SW 1271 (cell line): ENCODE data around the gene STEAP1B.
A peak's percentile ranks its signal among the peaks of the same experiment; 100 is the strongest.
"Not testable (repeated sequence)": the region's sequence is repeated elsewhere in the genome, so short reads cannot be mapped to it uniquely, and the experiment has no call there.

Source experiments
- DNase-seq, 2 experiments: peaks; one replicate each; lab custom pipeline; 2025; lab: John Stamatoyannopoulos, UW

STEAP1B gene

DNA sequence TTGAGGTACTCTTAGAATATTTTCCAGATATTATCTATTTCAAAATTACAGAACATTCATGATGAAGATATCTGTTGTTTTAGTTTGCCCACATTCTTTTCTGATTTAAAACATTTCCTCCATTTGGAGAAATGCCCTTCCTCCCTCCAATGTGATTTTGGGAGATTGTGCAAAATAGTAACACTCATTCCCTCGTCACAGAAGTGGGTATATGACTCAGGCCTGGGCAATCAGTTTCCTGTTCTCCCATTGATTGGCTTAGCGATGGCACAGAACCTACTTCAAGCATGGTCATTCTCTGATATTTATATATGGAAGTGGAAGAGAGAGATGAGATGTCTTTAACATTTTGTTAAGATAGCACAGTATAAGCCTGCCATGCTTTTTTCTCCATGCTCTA lies 3.1 kb downstream of the STEAP1B start:
- not testable (repeated sequence) for DNase-seq

DNA sequence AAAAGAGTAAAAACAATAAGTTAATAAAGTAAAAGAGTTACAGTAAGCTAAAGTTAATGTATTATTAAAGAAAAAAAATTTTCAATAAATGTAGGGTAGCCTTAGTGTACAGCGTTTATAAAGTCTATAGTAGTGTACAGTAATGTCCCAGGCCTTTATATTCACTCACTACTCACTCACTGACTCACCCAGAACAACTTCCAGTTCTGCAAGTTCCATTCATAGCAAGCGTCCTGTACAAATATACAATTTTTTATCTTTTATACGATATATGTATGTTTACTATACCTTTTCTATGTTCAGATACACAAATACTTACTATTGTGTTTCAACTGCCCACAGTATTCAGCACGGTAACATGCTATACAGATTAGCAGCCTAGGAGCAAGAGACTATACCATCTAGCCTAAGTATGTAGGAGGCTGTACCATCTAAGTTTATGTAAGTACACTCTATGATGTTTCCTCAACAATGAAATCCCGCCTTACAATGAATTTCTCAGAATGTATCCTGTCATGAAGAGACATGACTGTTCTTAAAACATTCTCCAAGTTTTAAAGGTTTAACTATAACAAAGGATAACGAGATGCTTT lies 3.6 kb downstream of the STEAP1B start:
- not testable (repeated sequence) for DNase-seq

DNA sequence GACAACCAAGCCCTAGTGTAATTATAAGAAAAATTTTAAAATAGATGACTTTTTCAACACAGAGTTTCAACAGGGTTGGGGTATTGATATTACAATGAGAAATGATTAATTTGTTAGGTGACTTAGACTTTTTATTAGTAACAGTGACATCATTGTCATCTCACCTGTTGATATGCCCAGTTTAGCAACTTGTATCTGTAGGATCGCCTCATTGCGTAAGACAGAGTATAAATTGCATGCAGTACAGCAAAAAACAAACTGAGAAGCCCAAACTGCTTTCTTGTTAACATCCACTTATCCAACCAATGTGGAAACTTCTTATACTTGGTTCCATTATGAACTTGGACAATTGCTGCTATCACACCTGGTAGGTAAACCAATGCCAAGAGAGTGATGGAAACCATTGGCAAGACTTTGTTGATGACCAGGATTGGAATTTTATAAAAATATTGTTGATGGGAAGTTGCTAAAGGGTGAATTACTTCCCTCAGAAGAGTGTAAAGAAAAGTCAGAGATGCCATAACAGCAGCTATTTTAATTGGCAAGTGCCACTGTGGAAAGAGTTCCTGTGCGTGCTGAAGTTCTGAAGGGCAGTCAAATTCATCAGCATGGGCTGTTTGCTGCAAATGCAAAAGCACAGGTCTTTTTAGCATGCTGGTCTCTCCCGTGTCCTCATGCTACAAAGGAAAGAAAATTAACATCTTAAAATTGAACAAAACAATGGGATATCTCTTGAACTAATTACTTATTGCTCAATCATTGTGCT lies 6.6 kb downstream of the STEAP1B start:
- not testable (repeated sequence) for DNase-seq

DNA sequence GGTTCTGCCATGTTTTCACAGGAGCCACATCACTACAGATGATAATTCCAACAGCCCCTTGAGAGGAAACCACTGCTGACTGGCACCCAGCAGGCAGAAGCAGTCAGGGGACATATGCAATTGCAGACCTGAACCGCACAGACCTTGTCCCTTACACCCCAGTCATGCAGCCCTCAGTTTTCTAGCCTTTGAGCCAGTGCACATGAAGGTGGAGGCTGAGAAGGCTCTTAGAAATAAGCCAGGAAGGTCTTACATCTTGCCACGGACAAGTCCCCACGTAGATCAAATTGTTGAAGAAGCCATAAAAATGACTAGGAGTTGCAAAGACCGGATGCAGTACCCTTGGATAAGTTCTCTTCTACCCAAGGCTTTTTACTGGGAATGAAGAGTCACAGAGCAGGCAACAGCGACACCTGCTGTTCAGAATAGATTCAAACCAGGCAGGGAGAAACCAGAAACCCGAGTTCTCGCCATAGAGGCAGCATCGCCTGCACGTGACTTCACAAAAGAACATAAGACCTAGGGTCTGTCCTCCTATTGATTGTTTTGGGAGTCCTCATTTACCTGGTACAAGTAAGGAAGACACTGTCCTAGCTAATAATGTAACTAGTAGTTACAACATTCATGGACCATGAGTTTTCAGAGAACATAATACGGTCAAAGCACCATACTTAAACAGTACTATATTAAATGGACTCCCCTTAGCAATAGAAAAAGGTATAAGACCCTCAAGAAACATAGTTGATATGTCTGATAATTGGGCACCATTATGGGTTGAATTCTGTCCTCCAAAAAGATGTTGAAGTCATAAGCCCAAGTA lies 11.1 kb downstream of the STEAP1B start:
- DNase-seq = peak in 1 of 2 experiments; percentile 74

DNA sequence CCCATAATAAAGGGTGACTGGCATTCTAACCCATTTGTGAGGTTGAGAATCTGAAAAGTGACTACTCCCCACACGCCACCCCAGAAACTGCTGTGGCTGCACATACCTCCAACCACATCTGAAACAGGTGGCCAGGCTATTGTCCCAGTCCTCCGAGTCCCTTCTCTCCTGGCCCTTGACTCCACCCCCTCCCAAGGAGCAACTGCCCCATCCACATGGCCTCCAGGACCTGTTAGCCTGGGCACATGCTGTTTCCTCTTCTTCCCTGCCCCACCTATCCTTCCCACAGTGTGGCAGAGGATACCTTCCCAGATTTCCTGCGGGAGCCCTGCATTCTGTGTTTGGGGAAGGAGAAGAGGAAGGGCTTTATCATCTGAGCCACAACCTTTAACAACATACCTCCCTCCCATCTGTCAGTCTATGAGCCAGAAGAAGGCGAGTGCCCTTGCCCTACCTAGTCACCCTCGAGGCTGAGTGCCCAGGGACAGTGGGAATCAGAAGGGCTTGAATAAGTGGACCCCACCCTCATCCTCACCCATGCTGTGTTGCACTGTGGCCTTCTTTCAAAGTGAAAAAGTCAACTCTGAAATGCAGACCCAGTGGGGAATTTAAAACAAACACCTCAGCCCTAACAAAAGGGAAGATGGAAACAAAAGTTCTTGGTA lies 11.9 kb downstream of the STEAP1B start:
- DNase-seq = no peak

DNA sequence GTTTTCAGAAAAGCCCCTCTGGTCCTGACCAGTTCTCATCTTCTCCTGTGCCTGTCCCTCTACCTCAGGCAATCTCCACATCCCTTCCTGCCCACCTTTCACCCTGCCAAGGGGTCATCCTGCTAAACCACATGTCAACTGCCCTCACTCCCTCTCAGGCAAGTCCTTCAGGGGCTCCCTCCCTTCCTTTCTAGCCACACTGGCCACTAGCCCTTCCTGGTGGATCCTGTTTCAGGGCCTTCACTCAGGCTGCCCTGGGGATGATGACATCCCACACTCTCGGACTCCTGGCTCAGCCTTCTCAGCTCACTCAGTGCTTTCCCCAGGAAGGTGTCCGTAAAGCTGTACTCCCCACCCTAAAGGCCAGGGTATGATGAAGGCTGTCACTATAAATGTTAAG lies 13.4 kb downstream of the STEAP1B start:
- DNase-seq = no peak

DNA sequence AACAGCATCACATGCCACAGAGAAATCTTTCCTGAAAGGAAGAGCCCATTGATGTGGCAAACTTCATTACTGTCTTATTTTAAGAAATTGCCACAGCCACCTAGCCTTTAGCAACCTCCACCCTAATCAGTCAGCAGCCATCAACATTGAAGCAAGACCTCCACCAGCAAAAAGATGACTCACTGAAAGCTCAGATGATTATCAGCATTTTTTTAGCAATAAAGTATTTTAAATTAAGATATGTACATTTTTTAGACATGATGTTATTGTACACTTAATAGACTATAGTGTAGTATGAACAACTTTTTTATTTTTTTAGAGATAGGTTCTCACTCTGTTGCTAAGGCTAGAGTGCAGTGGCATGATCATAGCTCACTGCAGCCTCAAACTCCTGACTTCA lies 14.8 kb downstream of the STEAP1B start:
- DNase-seq = no peak

DNA sequence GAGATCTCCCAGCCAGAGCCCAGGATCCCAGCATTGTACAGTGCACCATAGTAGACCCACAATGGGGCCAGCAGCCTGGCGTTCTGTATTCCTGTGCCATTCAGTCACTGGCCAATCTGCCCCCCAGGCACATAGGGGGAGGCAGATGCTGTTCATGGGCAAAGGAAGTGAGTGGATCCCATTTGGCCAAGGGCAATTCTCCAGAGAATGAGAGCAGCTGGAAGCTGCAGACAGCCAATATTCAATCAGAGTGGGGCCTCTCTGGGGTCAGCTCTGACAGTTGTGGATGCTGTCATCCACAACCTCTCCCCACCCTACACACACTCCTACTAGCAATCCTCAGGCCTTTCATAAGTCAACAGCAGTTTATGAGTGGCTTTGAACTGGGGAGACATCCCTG lies 17.5 kb downstream of the STEAP1B start:
- no peak for DNase-seq

DNA sequence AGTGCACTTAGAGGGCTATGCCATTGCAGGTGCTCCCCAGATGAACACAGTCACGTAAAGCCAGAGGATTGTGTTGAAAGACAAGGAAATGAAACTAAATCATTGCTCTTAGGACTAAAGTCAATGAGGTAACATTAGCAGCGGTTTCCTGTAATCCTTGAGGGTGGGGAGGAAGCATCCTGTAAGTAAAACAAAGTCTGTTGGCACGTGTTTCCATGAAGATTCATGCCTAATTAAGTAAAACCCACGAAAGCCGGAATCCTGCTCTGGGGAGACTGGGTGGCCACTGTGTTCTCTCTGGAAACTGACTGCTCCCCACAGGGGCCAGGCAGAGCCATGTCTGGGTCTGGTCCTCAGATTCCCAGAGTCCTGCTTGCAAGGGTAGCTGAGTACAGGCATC lies 18.3 kb downstream of the STEAP1B start:
- DNase-seq = no peak

DNA sequence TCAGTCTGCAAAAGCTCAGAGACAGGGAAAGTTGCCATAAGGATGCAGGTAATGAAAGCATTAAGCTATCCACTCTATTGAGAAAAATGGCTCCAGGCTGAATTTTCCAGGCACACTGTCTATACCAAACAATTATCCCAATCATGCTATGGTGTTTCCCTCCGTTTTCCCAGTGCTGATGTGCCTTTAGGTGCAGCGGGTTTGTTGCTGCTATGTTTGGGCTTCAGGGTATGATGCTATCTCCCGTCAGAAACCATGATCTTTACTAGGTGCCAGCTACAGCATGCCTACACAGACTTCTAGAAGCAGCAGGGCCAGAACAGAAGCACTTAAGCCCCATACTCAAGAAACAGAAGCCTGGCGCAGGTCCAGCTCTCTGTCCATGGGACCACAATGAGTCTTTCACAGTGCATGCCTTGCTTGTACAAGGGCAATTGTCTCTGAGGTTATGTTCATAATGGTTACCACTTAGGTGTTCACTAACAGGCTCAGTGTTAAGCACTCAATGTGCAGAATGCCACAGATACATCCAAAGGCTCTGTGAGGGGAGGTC lies 19.4 kb downstream of the STEAP1B start:
- DNase-seq = no peak

DNA sequence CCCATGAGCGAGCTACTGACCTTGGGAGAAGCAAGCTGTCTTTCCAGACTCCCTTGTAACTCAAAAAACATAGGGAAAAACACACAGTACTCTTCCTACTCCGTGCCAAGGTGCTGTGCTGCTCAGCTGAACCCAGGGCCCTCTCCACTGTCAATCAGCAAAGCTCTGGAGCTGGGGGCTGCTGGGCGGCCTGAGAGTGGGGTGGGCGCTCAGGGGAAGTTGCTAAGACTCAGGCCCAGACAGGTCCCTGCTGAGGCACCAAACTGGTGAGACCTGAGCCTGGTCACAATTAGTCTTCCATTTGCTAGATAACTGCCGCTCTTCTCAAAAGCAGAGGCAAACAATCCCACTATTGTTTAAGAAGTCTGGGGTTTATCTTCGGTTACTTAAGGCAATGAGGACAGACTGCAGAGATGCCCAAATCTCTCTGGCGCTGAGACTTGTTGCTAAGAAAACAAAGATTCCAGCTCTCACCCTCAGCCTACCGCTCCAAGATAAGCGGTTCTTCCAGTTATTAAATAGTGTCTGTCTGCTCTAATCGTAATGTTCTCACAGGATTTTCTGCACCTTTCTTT lies 22.0 kb downstream of the STEAP1B start:
- DNase-seq = no peak

DNA sequence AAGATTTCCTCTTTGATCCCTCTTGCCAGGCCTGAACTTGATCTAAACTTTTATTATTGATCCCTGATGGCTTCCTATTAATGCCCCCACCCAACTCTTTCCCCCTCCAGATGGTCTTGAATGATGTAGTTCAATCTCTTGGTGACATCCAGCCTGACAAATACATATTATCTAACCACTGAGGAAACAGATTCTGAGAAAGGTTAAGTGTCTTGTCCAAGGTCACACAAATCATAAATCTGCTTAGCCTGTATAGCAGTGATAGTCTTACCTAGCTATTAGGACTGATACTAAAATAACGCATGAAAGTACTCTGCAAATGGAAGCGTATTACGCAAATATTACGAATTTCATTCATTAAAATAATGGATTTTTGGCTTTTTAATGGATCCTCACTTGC lies 22.7 kb downstream of the STEAP1B start:
- DNase-seq = no peak

DNA sequence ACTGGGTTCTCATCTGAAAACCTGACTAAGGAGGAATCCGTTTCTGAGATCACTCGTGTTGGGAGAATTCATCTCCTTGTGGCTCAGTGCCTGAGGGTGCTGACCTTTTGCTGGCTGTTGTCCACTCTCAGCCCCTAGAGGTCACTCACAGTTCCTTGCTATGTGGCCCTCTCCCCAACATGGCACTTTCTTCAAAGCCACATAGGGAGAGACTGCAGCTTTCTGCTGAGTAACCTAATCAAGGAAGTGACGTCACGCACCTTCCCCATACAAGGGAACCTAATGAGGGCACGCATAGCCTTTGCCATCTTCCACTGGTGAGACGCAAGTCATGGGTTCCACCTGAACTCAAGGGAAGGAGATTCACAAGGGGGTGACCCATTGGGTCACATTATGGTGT lies 23.2 kb downstream of the STEAP1B start:
- no peak for DNase-seq

DNA sequence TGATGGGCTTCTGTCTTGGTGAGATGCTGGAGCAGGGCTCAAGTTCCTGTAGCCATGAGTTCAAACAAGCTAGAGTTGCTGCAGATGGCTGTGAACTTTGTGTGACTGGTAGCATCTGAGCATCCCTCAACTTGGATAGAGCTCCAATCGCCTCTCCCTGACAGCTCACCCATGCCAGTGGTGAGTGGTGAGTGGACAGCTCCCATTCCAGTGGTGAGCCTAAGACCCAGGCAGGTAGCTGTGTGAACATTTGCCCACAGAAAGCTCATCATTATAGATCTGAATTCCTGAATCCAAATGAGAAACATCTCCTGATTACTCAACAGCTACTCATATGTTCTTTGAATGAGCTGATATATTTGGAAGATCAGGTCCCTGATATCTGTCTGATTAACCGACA lies 25.3 kb downstream of the STEAP1B start:
- DNase-seq = no peak

DNA sequence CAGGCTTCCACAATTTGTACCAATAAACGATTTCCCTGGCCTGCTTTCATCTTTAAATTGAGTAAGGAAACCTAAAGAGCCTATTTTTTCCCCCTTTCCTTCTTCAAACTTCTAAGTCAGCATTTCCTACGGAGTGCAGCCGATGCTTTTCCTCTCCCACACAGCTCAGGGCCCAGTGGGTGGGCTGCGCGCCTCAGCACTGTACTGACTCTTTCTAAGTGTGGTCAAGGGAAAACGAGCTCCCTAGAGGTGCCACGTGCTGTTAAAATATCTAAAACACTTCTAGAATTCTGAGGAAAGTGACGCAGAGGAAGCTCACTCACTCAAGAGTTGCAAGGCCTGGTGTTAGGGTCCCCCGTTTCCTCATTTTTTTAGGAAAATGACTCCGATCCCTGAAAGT lies 29.0 kb downstream of the STEAP1B start:
- DNase-seq = no peak

DNA sequence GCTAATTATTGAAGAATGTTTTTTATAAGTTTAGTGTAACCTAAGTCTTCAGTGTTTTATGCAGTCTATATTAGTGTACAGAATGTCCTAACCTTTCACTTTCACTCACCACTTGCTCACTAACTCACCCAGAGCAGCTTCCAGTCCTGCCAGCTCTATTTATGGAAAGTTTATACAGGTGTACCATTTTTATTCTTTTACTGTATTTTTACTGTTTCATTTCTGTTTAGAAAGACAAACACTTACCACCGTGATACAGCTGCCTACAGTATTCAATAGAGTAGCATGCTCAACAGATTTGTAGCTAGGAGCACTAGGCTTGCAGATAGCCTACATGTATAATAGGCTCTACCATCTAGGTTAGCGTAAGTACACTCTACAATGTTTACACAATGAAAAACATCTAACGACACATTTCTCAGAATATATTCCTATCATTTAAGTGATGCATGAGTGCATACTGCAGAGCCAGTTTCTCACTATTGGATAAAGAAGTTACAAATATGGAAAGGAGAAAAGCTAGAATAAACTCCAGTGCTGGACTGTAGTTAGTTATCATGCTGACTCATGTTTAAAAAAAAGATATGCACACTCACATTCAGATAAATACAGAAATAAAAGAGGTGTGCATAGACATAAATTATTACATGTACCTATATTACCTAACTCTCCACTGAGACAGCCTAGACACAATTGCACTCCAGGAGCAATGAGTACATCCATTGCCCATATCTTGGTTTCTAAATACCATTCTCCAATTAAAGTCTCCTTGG lies 30.4 kb downstream of the STEAP1B start:
- no peak for DNase-seq

DNA sequence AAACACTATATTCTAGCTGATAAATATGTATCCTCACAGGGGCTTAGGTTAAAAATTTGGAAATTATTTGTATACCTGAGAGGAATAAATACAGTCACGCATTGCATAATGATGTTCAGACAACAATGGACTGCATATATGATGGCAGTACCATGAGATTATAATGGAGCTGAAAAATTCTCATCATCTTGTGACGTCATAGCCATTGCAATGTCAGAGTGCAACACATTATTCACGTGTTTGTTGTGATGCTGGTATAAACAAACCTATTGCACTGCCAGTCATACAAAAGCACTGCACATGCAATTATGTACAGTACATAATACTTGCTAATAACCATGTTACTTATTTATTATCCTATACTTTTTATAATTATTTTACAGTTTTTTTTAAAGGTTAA lies 31.4 kb downstream of the STEAP1B start:
- DNase-seq = no peak

DNA sequence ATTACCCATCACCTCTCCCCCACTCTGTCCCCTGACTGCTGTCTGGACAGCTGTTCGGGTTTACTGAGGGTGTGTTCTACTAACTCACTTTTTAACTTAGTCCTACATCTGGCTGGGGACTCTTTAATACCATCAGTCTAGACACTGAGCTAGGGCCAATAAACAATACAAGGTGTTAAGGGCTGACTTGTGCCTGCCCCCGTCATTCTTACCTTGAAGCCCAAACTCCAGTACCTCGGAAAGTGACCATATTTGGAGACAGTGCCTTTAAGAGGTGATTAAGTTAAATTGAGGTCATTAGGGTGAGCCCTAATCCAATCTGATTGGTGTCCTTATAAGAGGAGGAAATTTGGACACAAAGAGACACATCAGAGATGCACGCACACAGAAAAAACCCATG lies 35.7 kb downstream of the STEAP1B start:
- no peak for DNase-seq

DNA sequence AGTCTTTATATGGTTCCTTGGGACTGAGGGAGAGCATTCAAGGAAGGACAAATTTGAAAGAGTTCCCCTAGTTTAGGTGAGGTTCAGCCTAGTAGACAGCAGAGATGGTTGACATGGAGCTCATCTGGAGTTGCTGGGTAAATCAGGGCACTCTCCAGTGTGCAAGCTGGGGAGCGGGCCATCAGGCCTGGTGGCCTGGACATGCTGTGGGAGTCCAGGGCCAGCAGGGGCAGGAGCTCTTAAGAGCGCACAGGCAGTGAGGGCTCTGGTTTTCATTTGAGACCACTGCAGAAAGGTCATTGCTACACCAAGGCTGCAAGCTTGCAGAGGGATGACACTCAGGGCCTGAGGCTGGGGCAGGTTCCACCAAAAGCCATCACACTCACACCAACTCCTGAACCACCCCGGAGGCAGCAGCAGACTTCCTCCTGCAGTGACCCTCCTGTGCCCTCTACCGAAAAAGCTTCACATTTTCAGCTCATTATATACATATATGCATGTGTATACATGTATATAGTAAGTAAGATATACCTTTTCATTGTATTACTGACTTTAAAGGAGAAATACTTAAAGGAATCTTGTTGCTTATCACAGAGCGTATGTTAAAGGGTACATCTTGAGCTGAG lies 39.5 kb downstream of the STEAP1B start:
- DNase-seq = no peak

DNA sequence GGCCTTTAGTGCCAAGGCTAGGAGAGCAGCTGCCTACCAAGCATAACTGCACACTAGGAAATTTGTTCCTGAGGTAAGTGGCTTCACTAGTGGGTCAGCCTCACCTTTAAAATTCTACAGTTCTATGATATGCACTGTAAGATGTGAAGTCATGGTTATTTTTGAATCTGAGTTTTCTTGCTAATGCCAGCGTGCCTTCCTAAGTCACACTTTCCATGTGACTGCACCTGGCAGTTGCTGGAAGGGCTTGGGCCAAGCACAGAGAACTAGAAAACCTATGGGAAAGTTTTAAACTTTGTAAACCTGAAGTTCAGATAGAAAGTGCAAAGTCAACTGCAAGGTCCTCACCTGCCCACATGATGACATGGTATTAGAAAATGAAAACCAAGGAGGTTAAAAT lies 42.5 kb downstream of the STEAP1B start:
- no peak for DNase-seq

DNA sequence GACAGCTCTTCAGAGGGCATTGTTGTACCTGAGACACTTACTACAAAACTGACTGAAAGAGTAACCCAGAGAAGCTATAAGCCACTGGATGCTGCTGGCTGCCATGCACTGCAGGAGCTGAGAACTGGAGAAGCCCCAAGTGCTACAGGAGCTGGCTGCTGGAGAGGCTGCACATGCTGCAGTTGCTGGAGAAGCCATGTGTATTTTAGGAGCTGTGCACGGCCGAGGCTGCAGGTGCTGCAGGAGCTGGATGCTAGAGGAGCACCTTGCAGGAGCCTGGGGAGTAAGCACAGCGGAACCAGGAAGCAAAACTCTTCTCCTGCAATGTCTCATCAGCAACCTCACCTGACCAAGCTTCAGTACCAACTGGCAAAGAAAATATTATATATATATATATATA lies 45.5 kb downstream of the STEAP1B start:
- DNase-seq = no peak
